GM21576 (cell line): Measurements from ENCODE around the gene USP24.

Experiments
- ATAC-seq: cut with Tn5 transposase; IDR thresholded peaks from one replicate; pipeline ENCODE4 v1.9.1; 2021; ENCODE audit warnings: mild to moderate bottlenecking, moderate library complexity; ENCODE audit not compliant: unreplicated experiment

The USP24 gene

GRCh38 chr1:55215194-55216021 is at the start of gene USP24:
Gene USP24, minus strand, starts transcription at chr1:55215364. Its CDS starts 251 bp downstream, at chr1:55215113.
- ATAC-seq = peak; percentile 57

- ATAC-seq = no peak
Measured at GRCh38 chr1:55262822-55263221, 47.7 kb upstream of the USP24 start.

GRCh38 chr1:55259911-55260609 is 44.9 kb upstream of the USP24 start:
- peak; percentile 43 for ATAC-seq

- ATAC-seq = peak; percentile 51
Measured at GRCh38 chr1:55257958-55258357, 42.8 kb upstream of the USP24 start.

GRCh38 chr1:55255901-55256300 is 40.7 kb upstream of the USP24 start:
- no peak for ATAC-seq

- ATAC-seq = peak; percentile 22
Measured at GRCh38 chr1:55252942-55253589, 37.9 kb upstream of the USP24 start.

- ATAC-seq = no peak
Measured at GRCh38 chr1:55250399-55251075, 35.4 kb upstream of the USP24 start.

GRCh38 chr1:55249646-55250398 is 34.7 kb upstream of the USP24 start:
- no peak for ATAC-seq

- ATAC-seq = no peak
Measured at GRCh38 chr1:55246896-55247295, 31.7 kb upstream of the USP24 start.

GRCh38 chr1:55246331-55246730 is 31.2 kb upstream of the USP24 start:
- no peak for ATAC-seq

GRCh38 chr1:55245781-55246180 is 30.6 kb upstream of the USP24 start:
- ATAC-seq = no peak

GRCh38 chr1:55244476-55245099 is 29.4 kb upstream of the USP24 start:
- no peak for ATAC-seq

GRCh38 chr1:55243655-55244054 is 28.5 kb upstream of the USP24 start:
- no peak for ATAC-seq

- ATAC-seq = no peak
Measured at GRCh38 chr1:55239548-55239947, 24.4 kb upstream of the USP24 start.

- ATAC-seq = no peak
Measured at GRCh38 chr1:55235722-55236121, 20.6 kb upstream of the USP24 start.

- no peak for ATAC-seq
Measured at GRCh38 chr1:55234016-55234415, 18.9 kb upstream of the USP24 start.

- ATAC-seq = no peak
Measured at GRCh38 chr1:55233145-55233777, 18.1 kb upstream of the USP24 start.

- ATAC-seq = no peak
Measured at GRCh38 chr1:55232448-55233144, 17.4 kb upstream of the USP24 start.

- ATAC-seq = no peak
Measured at GRCh38 chr1:55231745-55232144, 16.6 kb upstream of the USP24 start.
